ENCODE measurements around the gene USP3.

GRCh38 chr15:63545520-63545919 is 41.1 kb downstream of the USP3 start:
- no peak for TF ChIP-seq CTCF (IDR thresholded peaks at IDR 0.05; ENCODE audit: low read depth, low read length, missing input control)
- no peak for TF ChIP-seq YY1 (IDR thresholded peaks at IDR 0.05)
- TF ChIP-seq RAD21 (IDR thresholded peaks at IDR 0.05): no peak
- TF ChIP-seq FOXA1 (IDR thresholded peaks at IDR 0.05): no peak
- TF ChIP-seq MAX (IDR thresholded peaks at IDR 0.05): no peak
- TF ChIP-seq ATF3 (IDR thresholded peaks at IDR 0.05): no peak
- TF ChIP-seq GABPA (IDR thresholded peaks at IDR 0.05 in 1 of 2, conservative IDR thresholded peaks at IDR 0.05 in 1 of 2): no peak
- no peak for TF ChIP-seq SP1 (IDR thresholded peaks at IDR 0.05)
- TF ChIP-seq NR2F2 (IDR thresholded peaks at IDR 0.05): no peak
- no peak for TF ChIP-seq EGR1 (IDR thresholded peaks at IDR 0.05; ENCODE audit: low read depth in 2 of 2)
- no peak for TF ChIP-seq JUND (IDR thresholded peaks at IDR 0.05)
- TF ChIP-seq ZBTB33 (IDR thresholded peaks at IDR 0.05): no peak

Data from liver (tissue), 3 donors.